Upper lobe of left lung (tissue), 6 donors: Measurements from ENCODE around the gene IAPP. TPM values are rescaled to one million over a fixed set of nuclear protein-coding genes. Genes with fewer than 3 reads are reported as not detected.
A peak's percentile ranks its signal among the peaks of the same experiment; 100 is the strongest.
"Not testable (repeated sequence)": the region's sequence is repeated elsewhere in the genome, so short reads cannot be mapped to it uniquely, and the experiment has no call there.

Experiments
- ATAC-seq, 2 donors: fragments of 200-7000 bp; cut with Tn5 transposase; one replicate each; pipeline ENCODE4 v1.9.1; 2022; ENCODE audit warnings: mild to moderate bottlenecking in 2 of 2, moderate library complexity in 2 of 2; ENCODE audit not compliant: low FRiP score in 2 of 2
- DNase-seq, 2 donors: peaks; one replicate each; pipeline ENCODE4 v3.0.0-alpha.2; 2019 to 2020
- H3K27ac ChIP-seq, 4 donors: fragments of 200-600 bp; sonication (generic); one replicate each; pipeline ENCODE4 v1.5.1; 2016 to 2019
- H3K27me3 ChIP-seq, 4 donors: fragments of 200-600 bp; sonication (generic); one replicate each; pipeline ENCODE4 v1.5.1; 2017 to 2019
- H3K36me3 ChIP-seq, 4 donors: fragments of 200-600 bp; sonication (generic); one replicate each; pipeline ENCODE4 v1.5.1; 2016 to 2019
- H3K4me1 ChIP-seq, 4 donors: fragments of 200-600 bp; sonication (generic); one replicate each; pipeline ENCODE4 v1.5.1; 2018 to 2019
- H3K4me3 ChIP-seq, 4 donors: fragments of 200-600 bp; sonication (generic); one replicate each; pipeline ENCODE4 v1.5.1; 2017 to 2019; ENCODE audit warnings: mild to moderate bottlenecking in 2 of 4, moderate library complexity in 1 of 4
- H3K9me3 ChIP-seq, 4 donors: fragments of 200-600 bp; sonication (generic); one replicate each; pipeline ENCODE4 v1.5.1; 2018 to 2019
- EP300 ChIP-seq, 4 donors: sonication (generic); formaldehyde crosslinking; IDR thresholded peaks; one replicate each; pipeline ENCODE4 v1.5.1; 2017; ENCODE audit warnings: antibody characterized with exemption in 4 of 4, control low read depth in 2 of 4
- POLR2A ChIP-seq, 4 donors: fragments of 450-650 bp; IDR thresholded peaks; one replicate each; pipeline ENCODE4 v1.5.1; 2016 to 2017; ENCODE audit warnings: antibody characterized with exemption in 4 of 4, mild to moderate bottlenecking in 2 of 4
- POLR2AphosphoS5 ChIP-seq, 2 donors: sonication (generic); formaldehyde crosslinking; IDR thresholded peaks; one replicate each; pipeline ENCODE4 v1.5.1; 2017; ENCODE audit warnings: antibody characterized with exemption in 2 of 2
- WGBS, 2 donors: methylation state at CpG; one replicate each; pipeline ENCODE4 v1.1.5; 2017 to 2018; 5-methylcytosine and 5-hydroxymethylcytosine counted together
- total RNA-seq, 6 donors: library from RNA; depleted of rRNA in 4 of 6; stranded (reverse); fragments of >200 nt in 4 of 6; gene quantifications; one replicate each; pipeline versions ENCODE4 v1.1.0 to v1.2.1, GENCODE V29; 2016 to 2021
- TF ChIP-seq, protein P1 (sequence below), 6 experiments: fragments of 450-650 bp in 4 of 6; fragments of 200-600 bp in 2 of 6; sonication (generic) in 2 of 6; IDR thresholded peaks; one replicate each; pipeline ENCODE4 v1.5.1; 2016 to 2019; ENCODE audit warnings: antibody characterized with exemption in 6 of 6
- donor health status: DM: no; HTN: no; CAD: no; lungs with moderate emphysema.
- donor health status: DM: no; HTN: yes; CAD: no; lungs with severe emphysema.

The IAPP gene
- total RNA-seq, 6 donors from 2014 or later, result not detected

DNA sequence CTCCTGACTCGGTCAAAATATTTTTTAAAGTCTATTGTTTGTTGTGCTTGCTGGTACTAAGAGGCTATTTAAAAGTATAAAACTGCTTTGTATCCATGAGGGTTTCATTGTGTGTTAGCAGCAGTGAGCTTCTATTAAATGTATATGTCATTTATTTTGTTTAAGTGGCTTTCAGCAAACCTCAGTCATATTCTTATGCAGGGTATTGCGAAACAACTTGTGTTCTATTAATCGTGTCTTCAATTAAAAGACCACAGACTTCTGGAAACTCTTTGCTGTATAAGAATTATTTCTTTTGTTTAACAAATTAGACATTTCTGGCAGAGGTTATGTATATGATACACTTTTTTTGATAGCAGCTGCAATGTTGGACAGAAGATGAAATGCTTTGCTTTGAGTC is 6.5 kb downstream of the IAPP start:
- no peak for TF ChIP-seq EP300 (IDR thresholded peaks at IDR 0.05)
- TF ChIP-seq, protein P1, sequence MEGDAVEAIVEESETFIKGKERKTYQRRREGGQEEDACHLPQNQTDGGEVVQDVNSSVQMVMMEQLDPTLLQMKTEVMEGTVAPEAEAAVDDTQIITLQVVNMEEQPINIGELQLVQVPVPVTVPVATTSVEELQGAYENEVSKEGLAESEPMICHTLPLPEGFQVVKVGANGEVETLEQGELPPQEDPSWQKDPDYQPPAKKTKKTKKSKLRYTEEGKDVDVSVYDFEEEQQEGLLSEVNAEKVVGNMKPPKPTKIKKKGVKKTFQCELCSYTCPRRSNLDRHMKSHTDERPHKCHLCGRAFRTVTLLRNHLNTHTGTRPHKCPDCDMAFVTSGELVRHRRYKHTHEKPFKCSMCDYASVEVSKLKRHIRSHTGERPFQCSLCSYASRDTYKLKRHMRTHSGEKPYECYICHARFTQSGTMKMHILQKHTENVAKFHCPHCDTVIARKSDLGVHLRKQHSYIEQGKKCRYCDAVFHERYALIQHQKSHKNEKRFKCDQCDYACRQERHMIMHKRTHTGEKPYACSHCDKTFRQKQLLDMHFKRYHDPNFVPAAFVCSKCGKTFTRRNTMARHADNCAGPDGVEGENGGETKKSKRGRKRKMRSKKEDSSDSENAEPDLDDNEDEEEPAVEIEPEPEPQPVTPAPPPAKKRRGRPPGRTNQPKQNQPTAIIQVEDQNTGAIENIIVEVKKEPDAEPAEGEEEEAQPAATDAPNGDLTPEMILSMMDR (IDR thresholded peaks at IDR 0.05), result no peak
- TF ChIP-seq POLR2A (IDR thresholded peaks at IDR 0.05), result no peak
- no peak for TF ChIP-seq POLR2AphosphoS5 (IDR thresholded peaks at IDR 0.05)
- Histone ChIP-seq H3K4me3 (no peak overlapping the region), H3K27me3 (no peaks in the 10 kb centered on the region), H3K4me1 (no peaks in the 10 kb centered on the region), H3K27ac (no peak overlapping the region), H3K9me3 (no peaks in the 10 kb centered on the region), H3K36me3 (no peaks in the 10 kb centered on the region)
- no peak for DNase-seq
- 82 to 83% methylated on average over 3 of the region's 3 CpGs for WGBS, 2 donors
- ATAC-seq, result no peak

DNA sequence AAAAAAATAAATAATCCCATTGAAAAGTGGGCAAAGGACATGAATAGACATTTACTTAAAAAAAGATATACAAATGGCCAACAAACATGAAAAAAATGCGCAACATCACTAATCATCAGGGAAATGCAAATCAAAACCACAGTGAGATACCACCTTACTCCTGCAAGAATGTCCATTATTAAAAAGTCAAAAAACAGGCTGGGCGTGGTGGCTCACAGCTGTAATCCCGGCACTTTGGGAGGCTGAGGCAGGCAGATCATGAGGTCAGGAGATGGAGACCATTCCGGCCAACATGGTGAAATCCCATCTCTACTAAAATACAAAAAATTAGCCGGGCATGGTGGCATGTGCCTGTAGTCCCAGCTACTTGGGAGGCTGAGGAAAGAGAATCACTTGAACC is 8.6 kb downstream of the IAPP start:
- not testable (repeated sequence) for H3K27me3 ChIP-seq, H3K4me3 ChIP-seq, H3K4me1 ChIP-seq, H3K9me3 ChIP-seq, H3K27ac ChIP-seq, ATAC-seq, DNase-seq, H3K36me3 ChIP-seq
- 84 to 96% methylated on average over 5 of the region's 5 CpGs for WGBS, 2 donors

- Histone ChIP-seq H3K36me3 (no peaks in the 10 kb centered on the region), H3K4me1 (no peaks in the 10 kb centered on the region), H3K9me3 (no peaks in the 10 kb centered on the region), H3K4me3 (no peak overlapping the region), H3K27ac (no peak overlapping the region), H3K27me3 (no peaks in the 10 kb centered on the region)
- ATAC-seq (no peak), DNase-seq (no peak)
- WGBS, 2 donors, result 74 to 77% methylated on average over 2 of the region's 2 CpGs
- no peak for TF ChIP-seq POLR2A (IDR thresholded peaks at IDR 0.05)
- TF ChIP-seq, protein P1 (IDR thresholded peaks at IDR 0.05), result no peak
These were observed 11.6 kb downstream of the IAPP start for GRCh38 chr12:21384261-21384660.

DNA sequence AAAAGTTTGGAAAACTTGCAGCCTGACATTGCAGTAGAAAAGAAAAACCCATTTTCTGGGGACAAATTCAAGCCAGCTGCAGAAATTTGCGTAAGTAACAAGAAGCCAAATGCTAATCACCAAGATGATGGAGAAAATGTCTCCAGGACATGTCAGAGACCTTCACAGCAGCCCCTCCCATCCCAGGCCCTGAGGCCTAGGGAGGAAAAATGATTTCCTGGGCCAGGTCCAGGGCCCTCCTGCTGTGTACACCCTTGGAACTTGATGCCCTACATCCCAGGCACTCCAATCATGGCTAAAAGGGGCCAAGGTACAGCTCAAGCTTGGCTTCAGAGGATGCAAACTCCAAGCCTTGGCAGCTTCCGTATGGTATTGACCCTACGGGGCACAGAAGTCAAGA is 14.5 kb downstream of the IAPP start:
- Histone ChIP-seq H3K27ac (no peak overlapping the region), H3K9me3 (no peaks in the 10 kb centered on the region), H3K4me1 (no peaks in the 10 kb centered on the region), H3K27me3 (no peaks in the 10 kb centered on the region), H3K36me3 (no peaks in the 10 kb centered on the region), H3K4me3 (no peak overlapping the region)
- 77 to 90% methylated on average over 3 of the region's 3 CpGs for WGBS, 2 donors
- ATAC-seq (no peak), DNase-seq (no peak)
- TF ChIP-seq POLR2AphosphoS5 (IDR thresholded peaks at IDR 0.05) (no peak), POLR2A (IDR thresholded peaks at IDR 0.05) (no peak), EP300 (IDR thresholded peaks at IDR 0.05) (no peak)
- TF ChIP-seq, protein P1 (IDR thresholded peaks at IDR 0.05), result no peak

DNA sequence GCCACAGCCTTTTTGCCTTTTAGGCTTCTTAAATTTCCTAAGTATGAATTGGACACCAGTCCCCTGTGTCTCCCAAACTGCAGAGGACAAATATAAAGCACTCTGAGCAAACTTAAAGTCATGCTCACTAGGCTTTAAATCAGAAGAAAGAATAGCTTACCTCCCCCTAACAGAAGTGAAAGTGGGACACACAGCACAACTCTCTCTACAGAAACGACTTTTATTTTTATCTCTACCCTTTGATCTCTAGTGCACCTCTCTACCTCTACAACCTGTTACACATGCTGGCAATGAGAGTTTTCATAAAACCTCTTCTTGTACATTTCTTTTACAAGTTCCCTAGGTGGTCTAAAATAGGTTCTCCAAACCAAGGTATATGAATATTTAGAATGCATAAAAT is 19.7 kb downstream of the IAPP start:
- WGBS, 2 donors, result 29 to 30% methylated on average over 1 of the region's 1 CpG
- Histone ChIP-seq H3K9me3 (no peaks in the 10 kb centered on the region), H3K4me1 (no peaks in the 10 kb centered on the region), H3K36me3 (no peaks in the 10 kb centered on the region), H3K4me3 (no peak overlapping the region), H3K27me3 (no peaks in the 10 kb centered on the region), H3K27ac (no peak overlapping the region)
- ATAC-seq (no peak), DNase-seq (no peak)
- TF ChIP-seq POLR2AphosphoS5 (IDR thresholded peaks at IDR 0.05), result no peak
- no peak for TF ChIP-seq POLR2A (IDR thresholded peaks at IDR 0.05)
- no peak for TF ChIP-seq EP300 (IDR thresholded peaks at IDR 0.05)
- TF ChIP-seq, protein P1 (IDR thresholded peaks at IDR 0.05), result no peak

GRCh38 chr12:21394828-21395626 is 22.3 kb downstream of the IAPP start:
- not testable (repeated sequence) for H3K27me3 ChIP-seq, ATAC-seq, H3K9me3 ChIP-seq, H3K4me3 ChIP-seq, H3K36me3 ChIP-seq, H3K4me1 ChIP-seq, H3K27ac ChIP-seq
- WGBS, 2 donors, result 85 to 97% methylated on average over 20 to 28 of the region's 28 CpGs
- peak in 1 of 2 donors; percentile 37 for DNase-seq
